Kidney glomerular epithelial cell (primary cell): ENCODE results near the gene NIPBL.
"Not testable (repeated sequence)": the region's sequence is repeated elsewhere in the genome, so short reads cannot be mapped to it uniquely, and the experiment has no call there.

Source experiments
- DNase-seq: peaks from one replicate; lab custom pipeline; 2025; lab: John Stamatoyannopoulos, UW

The NIPBL gene

DNA sequence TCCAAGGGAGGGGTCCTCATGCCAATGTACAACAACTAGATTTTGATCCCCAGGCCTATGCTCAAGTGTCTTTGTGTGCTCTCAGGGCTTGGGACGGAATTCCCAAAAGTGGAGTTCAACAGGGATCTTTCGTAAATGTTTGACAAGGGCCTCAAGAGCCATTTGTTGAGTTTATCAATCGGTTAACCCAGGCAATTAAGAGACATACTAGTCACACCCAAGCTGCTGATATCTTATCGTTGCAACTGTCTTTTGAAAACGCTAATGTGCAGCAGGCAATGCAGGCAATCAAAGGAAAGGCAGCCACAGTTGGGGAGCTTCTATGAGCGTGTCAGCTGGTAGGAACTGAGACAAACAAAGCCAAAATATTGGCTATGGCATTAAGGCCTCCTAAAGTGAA, 211.4 kb downstream of the NIPBL start:
- DNase-seq = no peak

DNA sequence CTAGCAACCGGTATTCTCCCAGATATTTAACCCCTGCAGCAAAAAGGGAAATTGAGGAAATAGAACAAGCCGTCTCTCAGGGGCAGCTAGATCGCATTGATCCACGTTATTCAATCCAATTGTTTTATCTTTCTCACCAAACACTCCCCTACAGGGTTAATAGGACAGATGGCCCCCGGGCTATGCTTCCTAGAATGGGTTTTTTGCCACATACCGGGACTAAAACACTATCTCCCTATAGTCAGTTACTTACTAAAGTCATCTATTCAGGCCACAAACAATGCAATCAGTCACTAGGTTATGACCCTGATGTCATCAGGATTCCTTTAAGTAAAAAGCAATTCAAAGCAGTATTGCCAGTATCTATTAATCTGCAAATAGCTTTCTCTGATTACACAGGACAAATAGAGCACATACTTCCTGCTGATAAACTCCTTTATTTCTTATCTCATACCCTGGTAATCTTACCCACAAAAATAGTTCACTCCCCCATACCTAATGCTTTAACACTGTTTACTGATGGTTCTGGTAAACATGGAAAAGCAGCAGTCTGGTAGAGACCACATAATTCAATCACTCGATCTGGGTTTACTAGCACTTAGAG, 213.7 kb downstream of the NIPBL start:
- DNase-seq = no peak

DNA sequence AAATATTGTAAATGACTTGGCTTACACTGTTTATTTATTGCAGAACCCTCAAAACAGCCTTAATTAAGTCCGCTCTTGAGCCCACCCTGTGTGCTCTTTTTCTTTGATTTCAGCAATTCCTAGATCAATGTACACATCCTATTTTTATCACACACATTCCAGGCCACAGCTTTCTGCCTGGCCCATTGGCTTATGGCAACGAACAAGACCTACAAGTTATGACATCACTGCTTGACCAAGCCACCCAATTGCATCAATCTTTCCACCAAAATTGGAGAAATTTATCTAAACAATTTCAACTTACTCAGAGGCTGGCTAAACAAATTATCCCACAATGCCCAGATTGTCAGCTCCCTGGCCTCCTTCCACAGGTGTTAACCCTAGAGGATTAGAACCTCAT, 214.2 kb downstream of the NIPBL start:
- no peak for DNase-seq

DNA sequence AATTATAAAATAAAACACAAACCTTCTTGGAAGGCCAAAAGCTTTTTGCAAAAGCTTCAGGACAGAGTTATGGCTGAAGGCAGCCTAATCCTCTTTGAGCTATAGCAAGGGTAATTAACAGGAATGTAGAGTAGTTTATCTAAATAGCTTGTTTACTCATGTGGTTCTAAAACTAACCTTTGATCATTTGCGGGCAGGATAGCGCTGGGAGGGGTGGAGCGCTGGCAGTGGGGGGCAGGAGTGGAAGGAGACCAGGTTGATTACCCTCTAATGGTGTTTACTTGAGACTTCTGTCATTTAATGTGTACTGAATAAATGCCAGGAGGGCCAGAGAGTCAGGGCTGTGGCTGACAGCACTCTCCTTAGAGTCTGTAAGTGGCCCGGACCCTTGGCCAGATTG, 217.2 kb downstream of the NIPBL start:
- not testable (repeated sequence) for DNase-seq

DNA sequence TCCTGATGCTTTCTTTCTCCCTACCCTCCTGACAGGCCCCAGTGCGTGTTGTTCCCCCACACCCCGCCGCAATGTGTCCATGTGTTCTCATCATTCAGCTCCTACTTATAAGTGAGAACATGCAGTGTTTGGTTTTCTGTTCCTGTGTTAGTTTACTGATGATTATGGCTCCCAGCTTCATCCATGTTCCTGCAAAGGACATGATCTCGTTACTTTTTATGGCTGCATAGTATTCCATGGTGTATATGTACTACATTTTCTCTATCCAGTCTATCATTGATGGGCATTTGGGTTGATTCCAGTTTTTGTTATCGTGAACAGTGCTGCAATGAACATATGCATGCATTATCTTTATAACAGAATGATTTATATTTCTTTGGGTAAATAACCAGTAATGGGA, 222.7 kb downstream of the NIPBL start:
- not testable (repeated sequence) for DNase-seq

DNA sequence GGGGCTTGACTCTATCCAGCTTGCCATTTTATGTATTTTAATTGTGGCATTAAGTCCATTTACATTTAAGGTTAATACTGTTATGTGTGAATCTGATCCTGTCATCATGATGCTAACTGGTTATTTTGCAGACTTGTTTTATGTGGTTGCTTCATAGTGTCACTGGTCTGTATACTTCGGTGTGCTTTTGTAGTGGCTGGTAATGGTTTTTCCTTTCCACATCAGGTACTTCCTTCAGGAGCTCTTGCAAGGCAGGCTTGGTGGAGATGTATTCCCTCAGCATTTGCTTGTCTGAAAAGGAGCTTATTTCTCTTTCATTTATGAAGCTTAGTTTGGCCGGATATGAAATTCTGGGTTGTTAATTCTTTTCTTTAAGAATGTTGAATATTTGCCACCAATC, 226.7 kb downstream of the NIPBL start:
- no peak for DNase-seq

DNA sequence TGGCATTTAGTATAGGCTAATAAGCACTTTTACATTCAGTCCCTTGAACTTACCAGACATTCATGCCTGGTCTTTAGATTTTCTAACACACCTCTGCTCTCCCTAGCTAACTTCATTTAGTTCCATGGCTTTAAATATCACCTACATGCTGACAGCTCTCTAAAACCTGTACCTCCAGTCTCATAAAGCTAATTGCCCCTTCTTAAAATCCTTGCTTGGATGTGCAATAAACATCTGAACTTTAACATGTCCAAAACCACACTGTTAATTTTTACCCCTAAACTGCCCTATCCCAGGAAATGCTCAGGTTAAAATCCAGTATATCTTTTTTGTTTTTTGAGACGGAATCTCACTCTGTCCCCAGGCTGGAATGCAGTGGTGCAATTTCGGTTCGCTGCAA, 232.8 kb downstream of the NIPBL start:
- no peak for DNase-seq

DNA sequence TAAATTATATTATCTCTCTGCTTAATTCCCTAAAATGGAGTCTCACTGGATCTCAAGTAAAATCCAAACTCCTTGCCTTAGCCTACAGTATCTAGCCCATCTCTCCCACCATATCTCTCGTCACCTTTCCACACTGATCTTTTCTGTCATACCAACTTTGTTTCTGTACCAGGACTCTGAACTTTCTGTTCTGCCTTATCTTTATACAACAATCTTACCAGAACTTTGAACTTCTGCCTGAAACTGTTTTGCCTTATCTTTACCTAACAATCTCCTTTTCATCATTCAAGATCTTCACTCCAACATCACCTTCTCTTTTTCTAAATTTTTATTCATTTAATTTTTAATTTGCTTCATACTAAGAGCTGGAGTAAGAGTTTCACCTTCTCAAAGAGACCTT, 233.6 kb downstream of the NIPBL start:
- DNase-seq = no peak

DNA sequence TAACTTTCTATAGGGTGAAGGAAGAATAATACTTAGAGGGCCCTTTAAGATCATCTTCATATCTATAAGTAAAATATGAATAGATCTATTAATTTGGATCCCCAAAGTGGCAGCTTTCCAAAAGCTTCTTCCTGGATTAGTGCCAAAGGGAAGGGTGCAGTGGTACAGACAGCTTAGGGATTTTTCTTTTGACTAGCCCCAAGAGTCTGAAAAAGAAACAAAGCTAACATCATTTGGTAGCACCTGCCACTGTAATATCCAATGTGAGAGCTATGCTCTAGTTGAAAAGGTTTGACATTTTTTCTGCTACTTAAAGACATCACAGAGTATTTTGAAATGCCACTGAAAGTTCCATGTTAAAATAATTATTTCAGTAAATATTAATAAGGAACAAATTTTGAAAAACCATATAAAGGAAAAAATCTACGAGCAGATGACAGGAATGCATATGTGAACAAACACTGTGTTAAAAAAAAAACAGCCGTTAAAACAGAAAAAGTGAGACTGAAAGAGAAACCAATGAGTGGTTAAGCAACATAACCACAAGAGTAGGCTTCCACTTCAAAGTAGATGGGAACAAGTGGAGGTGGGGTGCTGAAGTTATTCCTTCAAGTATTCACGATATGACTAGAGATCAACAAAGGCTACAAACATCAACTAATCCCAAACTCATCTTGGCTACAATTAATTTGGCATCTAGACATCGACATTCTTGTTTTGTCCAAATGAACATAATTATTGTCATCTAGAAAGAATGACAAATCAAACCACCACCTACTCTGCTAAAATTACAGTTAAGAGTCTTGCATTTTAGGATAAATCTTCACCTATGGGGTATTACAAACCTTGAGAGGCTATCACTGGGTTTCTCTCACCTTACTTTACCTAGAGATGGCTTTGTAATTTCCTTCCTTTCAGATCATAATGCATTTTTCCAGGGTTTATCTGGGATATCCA, 235.1 kb downstream of the NIPBL start:
- DNase-seq = no peak

DNA sequence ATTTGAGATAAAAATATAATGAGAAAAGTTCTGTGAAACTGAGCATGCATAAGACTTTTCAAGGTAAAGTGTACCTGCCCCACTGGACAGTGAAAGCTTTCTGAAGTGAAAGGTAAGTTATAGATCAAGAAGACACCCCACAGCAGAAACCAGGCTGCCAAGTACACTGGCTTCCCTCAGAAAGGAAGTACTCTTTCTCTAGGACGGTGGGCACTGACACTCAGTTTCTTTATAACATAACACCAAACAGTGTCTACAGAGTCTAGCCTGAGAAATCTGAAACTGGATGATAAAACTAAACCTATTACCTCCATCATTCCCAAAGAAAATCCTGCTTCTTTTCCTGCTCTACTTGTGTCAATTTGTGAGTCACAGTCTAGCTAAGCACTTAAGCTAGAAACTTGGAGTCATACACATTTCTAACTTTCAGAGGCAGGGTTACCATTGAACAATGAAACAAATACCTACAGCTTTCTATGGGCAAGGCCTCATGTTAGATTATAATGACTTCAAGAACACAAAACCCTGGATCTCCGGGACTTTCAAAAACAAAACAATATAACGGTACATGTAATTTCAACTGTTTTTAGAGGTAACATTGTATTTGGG, 235.9 kb downstream of the NIPBL start:
- no peak for DNase-seq
